GM19043 (cell line): ENCODE results near the gene ROCK1.
"Not testable (repeated sequence)": the region's sequence is repeated elsewhere in the genome, so short reads cannot be mapped to it uniquely, and the experiment has no call there.

Experiments used
- ATAC-seq: cut with Tn5 transposase; IDR thresholded peaks from one replicate; pipeline ENCODE4 v1.9.1; 2021; ENCODE audit warnings: low read depth; ENCODE audit not compliant: unreplicated experiment

ROCK1 gene

GRCh38 chr18:21056545-21056944 is 55.1 kb downstream of the ROCK1 start:
- no peak for ATAC-seq

GRCh38 chr18:21054252-21054821 is 57.3 kb downstream of the ROCK1 start:
- ATAC-seq = no peak

GRCh38 chr18:21053127-21053526 is 58.5 kb downstream of the ROCK1 start:
- no peak for ATAC-seq

- ATAC-seq = no peak
Measured at GRCh38 chr18:21052385-21052784, 59.2 kb downstream of the ROCK1 start.

GRCh38 chr18:21051620-21052019 is 60.0 kb downstream of the ROCK1 start:
- ATAC-seq = no peak

GRCh38 chr18:21049306-21049705 is 62.3 kb downstream of the ROCK1 start:
- ATAC-seq = no peak

- ATAC-seq = no peak
Measured at GRCh38 chr18:21047126-21047525, 64.5 kb downstream of the ROCK1 start.

- ATAC-seq = no peak
Measured at GRCh38 chr18:21040466-21040865, 71.1 kb downstream of the ROCK1 start.

GRCh38 chr18:21038201-21038600 is 73.4 kb downstream of the ROCK1 start:
- no peak for ATAC-seq

- no peak for ATAC-seq
Measured at GRCh38 chr18:21031845-21032244, 79.8 kb downstream of the ROCK1 start.

GRCh38 chr18:21018257-21018656 is 93.4 kb downstream of the ROCK1 start:
- ATAC-seq = not testable (repeated sequence)

- ATAC-seq = no peak
Measured at GRCh38 chr18:21012308-21012707, 99.3 kb downstream of the ROCK1 start.

GRCh38 chr18:21004726-21005125 is 106.9 kb downstream of the ROCK1 start:
- no peak for ATAC-seq

GRCh38 chr18:21000667-21001066 is 110.9 kb downstream of the ROCK1 start:
- ATAC-seq = no peak

- no peak for ATAC-seq
Measured at GRCh38 chr18:20997371-20997770, 114.2 kb downstream of the ROCK1 start.

GRCh38 chr18:20996418-20996817 is 115.2 kb downstream of the ROCK1 start:
- ATAC-seq = no peak

- no peak for ATAC-seq
Measured at GRCh38 chr18:20988726-20989125, 122.9 kb downstream of the ROCK1 start.

GRCh38 chr18:20975077-20975476 is 136.5 kb downstream of the ROCK1 start:
- no peak for ATAC-seq

- peak; percentile 51 for ATAC-seq
Measured at GRCh38 chr18:20971886-20972267, 139.7 kb downstream of the ROCK1 start.

- ATAC-seq = no peak
Measured at GRCh38 chr18:20966795-20967194, 144.8 kb downstream of the ROCK1 start.

- ATAC-seq = no peak
Measured at GRCh38 chr18:20963027-20963426, 148.6 kb downstream of the ROCK1 start.

- no peak for ATAC-seq
Measured at GRCh38 chr18:20960735-20961134, 150.9 kb downstream of the ROCK1 start.

- not testable (repeated sequence) for ATAC-seq
Measured at GRCh38 chr18:20950827-20951226, 160.8 kb downstream of the ROCK1 start.
